ENCODE data around the gene TMEM63A.

DNA sequence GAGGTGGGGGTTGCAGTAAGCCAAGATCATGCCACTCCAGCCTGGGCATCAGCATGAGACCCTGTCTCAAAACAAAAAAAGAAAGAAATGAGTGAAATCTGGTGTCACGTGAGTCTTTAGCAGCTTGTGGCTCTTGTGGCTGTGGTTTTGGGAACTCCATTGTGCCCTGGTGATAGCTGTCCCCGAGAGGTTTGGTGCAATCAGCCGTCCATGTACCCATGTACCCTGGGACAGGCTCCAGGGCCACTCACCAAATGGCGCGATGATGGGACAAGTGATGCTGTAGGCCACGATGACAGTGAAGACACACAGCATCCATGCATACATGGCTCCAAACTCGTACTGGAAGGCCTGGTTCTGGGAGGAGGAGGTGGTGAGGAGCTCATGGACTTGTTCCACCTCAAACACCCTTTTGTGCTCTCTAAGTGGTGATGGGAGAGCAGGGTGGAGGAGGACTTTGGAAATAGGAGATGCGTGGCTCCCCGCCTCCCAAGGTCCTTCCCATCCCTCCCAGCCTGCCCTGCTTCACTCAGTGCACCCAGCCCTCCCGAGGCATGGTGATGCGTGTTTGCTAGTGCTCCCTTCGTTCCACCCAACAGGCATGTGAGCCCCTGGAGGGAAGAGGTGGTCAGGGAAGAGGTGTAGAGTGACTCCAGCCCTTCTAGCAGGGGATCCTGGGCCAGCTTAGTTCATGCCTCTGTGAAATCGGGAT is 29.6 kb downstream of the TMEM63A start:
- TF ChIP-seq, protein P1, sequence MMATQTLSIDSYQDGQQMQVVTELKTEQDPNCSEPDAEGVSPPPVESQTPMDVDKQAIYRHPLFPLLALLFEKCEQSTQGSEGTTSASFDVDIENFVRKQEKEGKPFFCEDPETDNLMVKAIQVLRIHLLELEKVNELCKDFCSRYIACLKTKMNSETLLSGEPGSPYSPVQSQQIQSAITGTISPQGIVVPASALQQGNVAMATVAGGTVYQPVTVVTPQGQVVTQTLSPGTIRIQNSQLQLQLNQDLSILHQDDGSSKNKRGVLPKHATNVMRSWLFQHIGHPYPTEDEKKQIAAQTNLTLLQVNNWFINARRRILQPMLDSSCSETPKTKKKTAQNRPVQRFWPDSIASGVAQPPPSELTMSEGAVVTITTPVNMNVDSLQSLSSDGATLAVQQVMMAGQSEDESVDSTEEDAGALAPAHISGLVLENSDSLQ (IDR thresholded peaks at IDR 0.05), result no peak
- no peak for TF ChIP-seq NFRKB (IDR thresholded peaks at IDR 0.05)
- no peak for TF ChIP-seq ARNT (IDR thresholded peaks at IDR 0.05)
- no peak for TF ChIP-seq SP1 (IDR thresholded peaks at IDR 0.05)

Measured in HEK293T (cell line).